Activated T-cell treated with anti-CD3 and anti-CD28 coated beads, Interleukin-2, amount 50 U/mL, for 24 hours (primary cell): ENCODE data around the gene PLAAT1.

ENCODE experiments used
- DNase-seq: peaks from one replicate; pipeline ENCODE4 v3.0.0-alpha.2; 2020
- H3K27ac Mint-ChIP-seq: 2 replicates; pipeline ENCODE4 v1.8.0; 2020; ENCODE audit warnings: mild to moderate bottlenecking, mixed read lengths
- H3K27me3 Mint-ChIP-seq: 2 replicates; pipeline ENCODE4 v1.8.0; 2020; ENCODE audit warnings: mixed read lengths
- H3K36me3 Mint-ChIP-seq: 2 replicates; pipeline ENCODE4 v1.8.0; 2020; ENCODE audit warnings: low read depth, mixed read lengths
- H3K4me1 Mint-ChIP-seq: 2 replicates; pipeline ENCODE4 v1.8.0; 2020; ENCODE audit warnings: low read depth, mixed read lengths
- H3K4me3 Mint-ChIP-seq: 2 replicates; pipeline ENCODE4 v1.8.0; 2020; ENCODE audit warnings: mild to moderate bottlenecking, moderate library complexity, mixed read lengths
- H3K9me3 Mint-ChIP-seq: 2 replicates; pipeline ENCODE4 v1.8.0; 2020; ENCODE audit warnings: mixed read lengths

PLAAT1 gene

DNA sequence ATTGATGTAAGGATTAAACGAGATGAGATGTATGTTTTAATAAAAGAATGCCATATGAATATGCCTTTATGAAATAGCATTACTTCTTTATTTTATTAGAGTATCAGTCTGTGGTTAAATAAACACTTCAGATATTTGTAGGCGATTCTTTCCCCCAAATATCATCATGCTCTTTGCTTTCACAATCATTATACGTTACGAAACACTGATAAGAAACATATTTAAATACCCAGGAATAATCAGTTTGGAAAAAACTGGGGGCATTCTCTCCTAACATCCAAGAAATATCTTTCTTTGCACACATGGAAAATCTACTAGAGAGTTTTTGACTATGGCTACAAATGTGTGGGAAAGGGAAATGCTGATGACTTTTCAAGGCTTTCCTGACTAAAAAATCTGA lies 4.4 kb upstream of the PLAAT1 start:
- Mint-ChIP-seq H3K4me1 (peaks cover 4% of the 10 kb centered on the region), H3K27ac (no peak overlapping the region), H3K36me3 (no peaks in the 10 kb centered on the region), H3K9me3 (no peaks in the 10 kb centered on the region), H3K4me3 (no peak overlapping the region), H3K27me3 (peaks cover 25% of the 10 kb centered on the region)
- DNase-seq, result no peak

DNA sequence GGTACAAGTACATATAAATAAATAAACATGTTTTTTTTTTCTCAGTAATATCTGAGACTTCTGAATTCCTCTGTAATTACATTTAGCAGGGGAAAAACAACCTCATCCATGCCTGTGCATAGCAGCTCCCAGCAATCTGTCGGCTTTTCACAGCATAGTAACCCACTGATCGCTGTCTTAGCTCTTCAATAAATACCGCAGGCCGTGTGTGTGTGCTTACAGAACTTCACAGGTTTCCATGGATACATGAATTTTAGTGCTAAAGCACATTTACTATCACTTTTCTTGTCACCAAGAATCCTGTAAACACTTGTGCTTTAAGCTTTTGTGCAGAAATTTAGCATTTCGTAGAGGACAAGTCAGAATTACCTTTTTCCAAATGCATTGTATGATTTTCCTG lies 4.0 kb upstream of the PLAAT1 start:
- H3K36me3 Mint-ChIP-seq, result no peaks in the 10 kb centered on the region
- H3K27ac Mint-ChIP-seq, result no peak overlapping the region
- peaks cover 29% of the 10 kb centered on the region for H3K27me3 Mint-ChIP-seq
- no peak for DNase-seq
- H3K4me1 Mint-ChIP-seq, result peaks cover 4% of the 10 kb centered on the region
- no peaks in the 10 kb centered on the region for H3K9me3 Mint-ChIP-seq
- no peak overlapping the region for H3K4me3 Mint-ChIP-seq

DNA sequence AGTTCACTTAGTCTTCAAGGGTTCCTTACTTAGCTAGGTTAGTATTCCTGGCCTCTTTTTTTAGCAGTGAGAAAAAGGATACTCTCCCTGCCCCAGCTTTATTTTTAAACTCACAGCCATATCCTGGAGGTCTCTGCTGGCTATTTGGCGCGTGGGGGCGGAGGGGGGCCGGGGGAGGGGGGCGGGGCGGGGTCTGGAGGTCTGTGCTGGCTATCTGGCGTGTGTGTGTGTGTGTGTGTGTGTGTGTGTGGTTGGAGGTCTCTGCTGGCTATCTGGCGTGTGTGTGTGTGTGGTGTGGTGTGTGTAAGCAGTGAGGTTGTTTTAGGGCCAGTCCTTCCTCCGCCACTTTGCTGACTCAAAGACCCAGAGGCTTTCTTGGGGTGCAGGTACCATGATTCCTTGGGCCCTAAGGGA lies 579 bp upstream of the PLAAT1 start:
- peak overlapping the region; percentile 46 for H3K4me3 Mint-ChIP-seq

GRCh38 chr3:193241716-193242115 lies 694 bp downstream of the PLAAT1 start:
- no peak overlapping the region for H3K27ac Mint-ChIP-seq
- H3K9me3 Mint-ChIP-seq, result no peaks in the 10 kb centered on the region
- H3K4me1 Mint-ChIP-seq, result peaks cover 4% of the 10 kb centered on the region
- no peak for DNase-seq
- no peaks in the 10 kb centered on the region for H3K36me3 Mint-ChIP-seq
- H3K27me3 Mint-ChIP-seq, result peaks cover 46% of the 10 kb centered on the region
- no peak overlapping the region for H3K4me3 Mint-ChIP-seq

More for the DNA sequence above, 579 bp upstream of the PLAAT1 start:
- Mint-ChIP-seq H3K36me3 (no peaks in the 10 kb centered on the region), H3K27ac (no peak overlapping the region), H3K27me3 (peaks cover 46% of the 10 kb centered on the region), H3K9me3 (no peaks in the 10 kb centered on the region), H3K4me1 (peaks cover 4% of the 10 kb centered on the region)
- no peak for DNase-seq

GRCh38 chr3:193243571-193243970 lies 2.5 kb downstream of the PLAAT1 start:
- peaks cover 4% of the 10 kb centered on the region for H3K4me1 Mint-ChIP-seq
- H3K27me3 Mint-ChIP-seq, result peaks cover 46% of the 10 kb centered on the region
- no peaks in the 10 kb centered on the region for H3K36me3 Mint-ChIP-seq
- H3K4me3 Mint-ChIP-seq, result no peak overlapping the region
- H3K27ac Mint-ChIP-seq, result no peak overlapping the region
- H3K9me3 Mint-ChIP-seq, result peaks cover 8% of the 10 kb centered on the region
- DNase-seq, result no peak

GRCh38 chr3:193248848-193249468 lies 7.9 kb downstream of the PLAAT1 start:
- Mint-ChIP-seq H3K4me3 (no peak overlapping the region), H3K27me3 (peaks cover 2% of the 10 kb centered on the region), H3K36me3 (no peaks in the 10 kb centered on the region), H3K4me1 (no peaks in the 10 kb centered on the region), H3K9me3 (peaks cover 23% of the 10 kb centered on the region), H3K27ac (no peak overlapping the region)
- DNase-seq, result no peak

DNA sequence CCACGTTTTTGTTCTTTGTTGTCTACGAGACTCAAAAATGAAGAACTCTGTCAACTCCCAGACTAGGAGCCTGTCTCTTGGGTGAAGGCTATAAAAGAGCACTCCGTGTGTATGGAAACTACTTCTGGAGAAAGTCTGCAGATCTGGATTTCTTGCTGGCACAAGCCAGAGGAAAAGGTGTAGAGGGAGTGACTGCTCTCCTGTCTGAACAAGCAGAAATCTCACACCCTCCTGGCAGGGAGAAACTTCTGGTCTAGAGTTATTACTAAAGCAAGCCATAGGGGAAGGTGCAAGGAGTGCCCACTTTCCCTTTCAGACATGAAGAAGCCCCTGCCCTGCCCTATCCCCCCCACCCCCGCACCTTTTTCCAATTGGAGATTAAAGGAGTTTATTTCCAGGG lies 9.5 kb downstream of the PLAAT1 start:
- no peak overlapping the region for H3K4me3 Mint-ChIP-seq

GRCh38 chr3:193253986-193254660 lies 13.1 kb downstream of the PLAAT1 start:
- Mint-ChIP-seq H3K4me1 (no peaks in the 10 kb centered on the region), H3K9me3 (peaks cover 10% of the 10 kb centered on the region), H3K27ac (no peak overlapping the region), H3K4me3 (no peak overlapping the region), H3K36me3 (no peaks in the 10 kb centered on the region), H3K27me3 (peaks cover 11% of the 10 kb centered on the region)
- DNase-seq, result no peak

More for the DNA sequence above, 9.5 kb downstream of the PLAAT1 start:
- no peak for DNase-seq
- Mint-ChIP-seq H3K27me3 (peaks cover under 1% of the 10 kb centered on the region), H3K27ac (no peak overlapping the region), H3K36me3 (no peaks in the 10 kb centered on the region), H3K9me3 (peaks cover 23% of the 10 kb centered on the region), H3K4me1 (no peaks in the 10 kb centered on the region)

DNA sequence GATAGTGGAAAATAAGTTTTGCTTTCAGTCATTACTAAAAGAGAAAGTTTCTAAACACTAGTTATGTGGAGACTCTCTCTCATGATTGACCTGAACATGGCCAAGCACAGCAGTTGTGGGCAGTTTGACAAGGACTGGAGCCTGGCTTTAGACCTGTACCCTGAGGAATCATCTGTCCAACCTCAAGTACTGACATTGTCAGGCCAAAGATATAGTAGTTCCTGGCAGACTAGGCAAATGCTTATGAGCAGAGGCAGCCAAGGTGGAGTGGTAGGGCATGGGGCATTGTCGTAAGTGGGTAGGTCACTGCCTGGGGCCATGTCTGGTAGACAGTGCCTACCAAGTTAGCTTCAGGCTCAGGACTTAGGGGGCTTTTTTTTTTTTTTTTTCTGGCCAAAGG lies 20.9 kb downstream of the PLAAT1 start:
- Mint-ChIP-seq H3K4me1 (no peaks in the 10 kb centered on the region), H3K4me3 (no peak overlapping the region), H3K27ac (no peak overlapping the region), H3K27me3 (peaks cover 2% of the 10 kb centered on the region), H3K9me3 (no peaks in the 10 kb centered on the region), H3K36me3 (no peaks in the 10 kb centered on the region)
- DNase-seq, result no peak

DNA sequence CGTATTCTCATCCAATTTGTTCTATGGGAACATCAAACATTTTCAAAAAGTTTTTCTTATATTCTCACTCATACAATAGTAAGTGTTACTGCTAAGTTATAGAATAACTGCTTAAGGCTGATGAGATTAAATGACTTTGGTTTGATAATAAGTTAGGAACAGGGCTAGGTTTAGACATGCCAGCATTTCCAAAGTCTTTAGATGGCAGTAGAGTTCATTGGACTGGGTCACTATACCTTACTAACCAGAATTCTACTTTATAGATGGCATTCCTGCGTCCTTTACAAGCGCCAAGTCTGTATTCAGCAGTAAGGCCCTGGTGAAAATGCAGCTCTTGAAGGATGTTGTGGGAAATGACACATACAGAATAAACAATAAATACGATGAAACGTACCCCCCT lies 21.7 kb downstream of the PLAAT1 start:
- Mint-ChIP-seq H3K27me3 (no peaks in the 10 kb centered on the region), H3K9me3 (no peaks in the 10 kb centered on the region), H3K4me3 (no peak overlapping the region), H3K27ac (no peak overlapping the region), H3K4me1 (no peaks in the 10 kb centered on the region), H3K36me3 (no peaks in the 10 kb centered on the region)
- DNase-seq, result no peak

DNA sequence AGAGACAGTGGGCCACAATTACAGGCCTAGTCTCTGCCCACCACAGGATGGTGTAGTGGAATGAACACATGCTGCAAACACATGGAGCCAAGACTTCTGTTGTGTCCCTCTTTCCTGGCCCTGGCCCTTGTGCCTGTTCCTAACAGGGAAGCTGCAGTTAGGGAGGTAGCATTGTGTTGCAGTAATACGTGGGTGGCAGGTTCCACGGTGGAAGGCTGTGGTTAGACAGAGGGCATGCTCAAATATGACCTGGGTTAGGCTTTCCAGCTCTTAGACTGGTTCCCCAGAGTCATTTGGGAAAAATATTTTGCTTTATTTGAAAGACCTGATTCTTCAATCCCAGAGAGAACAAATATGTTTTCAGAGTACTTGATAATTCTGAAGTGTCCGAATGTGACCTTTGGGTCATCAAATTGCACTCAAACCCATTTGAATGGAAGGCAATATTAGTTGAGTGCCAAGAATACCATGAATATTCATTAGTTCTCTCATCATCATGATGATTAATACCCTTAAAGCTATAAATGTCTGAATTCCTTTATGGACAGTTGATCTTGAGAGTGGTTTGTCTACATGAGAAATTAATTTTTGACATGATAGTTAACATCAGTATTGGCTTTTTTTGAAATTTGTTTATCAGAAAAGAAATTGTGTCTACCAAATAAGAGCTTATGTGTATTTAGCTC lies 28.5 kb downstream of the PLAAT1 start:
- Mint-ChIP-seq H3K36me3 (no peaks in the 10 kb centered on the region), H3K9me3 (no peaks in the 10 kb centered on the region), H3K4me3 (no peak overlapping the region), H3K27me3 (peaks cover 4% of the 10 kb centered on the region), H3K4me1 (no peaks in the 10 kb centered on the region), H3K27ac (no peak overlapping the region)
- no peak for DNase-seq

- DNase-seq, result no peak
- H3K9me3 Mint-ChIP-seq, result no peaks in the 10 kb centered on the region
- no peaks in the 10 kb centered on the region for H3K36me3 Mint-ChIP-seq
- H3K27me3 Mint-ChIP-seq, result peaks cover 4% of the 10 kb centered on the region
- H3K4me3 Mint-ChIP-seq, result no peak overlapping the region
- no peaks in the 10 kb centered on the region for H3K4me1 Mint-ChIP-seq
- no peak overlapping the region for H3K27ac Mint-ChIP-seq
Observed at GRCh38 chr3:193270451-193270850, 29.4 kb downstream of the PLAAT1 start.

DNA sequence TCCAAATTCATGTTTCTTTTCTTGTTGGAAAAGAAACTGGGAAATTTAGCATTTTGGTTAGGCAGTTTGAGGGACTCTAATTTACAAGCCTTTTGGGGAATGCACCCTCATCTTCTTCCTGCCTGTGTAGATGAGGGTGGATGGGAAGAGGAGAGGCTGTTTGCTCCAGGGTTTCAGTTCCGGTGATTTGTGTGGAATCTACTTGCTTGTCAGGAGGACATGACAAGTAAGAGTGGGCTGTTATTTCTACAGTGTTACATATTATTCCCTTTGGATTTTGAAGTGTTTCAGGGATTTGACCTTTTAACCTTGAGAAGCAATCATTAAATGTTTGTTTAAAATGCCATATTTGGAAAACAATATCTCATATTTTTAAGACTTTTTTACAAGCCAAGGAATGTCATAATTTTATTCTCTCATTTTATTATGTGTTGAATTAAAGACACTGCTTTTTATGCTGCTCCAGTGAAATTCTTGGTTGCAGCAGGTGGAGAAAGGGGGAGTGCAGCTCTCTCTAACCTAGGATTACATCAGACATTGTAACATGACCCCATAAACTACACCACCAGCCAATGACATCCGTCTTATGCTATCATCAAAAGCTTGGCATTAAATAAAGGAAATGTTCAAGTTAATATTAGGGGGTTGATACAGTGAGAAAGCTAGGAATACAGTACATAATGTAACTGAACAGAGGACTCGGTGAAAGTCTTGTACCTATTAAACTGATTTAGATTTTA lies 30.2 kb downstream of the PLAAT1 start:
- no peaks in the 10 kb centered on the region for H3K4me1 Mint-ChIP-seq
- H3K27me3 Mint-ChIP-seq, result peaks cover 4% of the 10 kb centered on the region
- H3K9me3 Mint-ChIP-seq, result no peaks in the 10 kb centered on the region
- H3K36me3 Mint-ChIP-seq, result no peaks in the 10 kb centered on the region
- no peak overlapping the region for H3K27ac Mint-ChIP-seq
- no peak for DNase-seq
- H3K4me3 Mint-ChIP-seq, result no peak overlapping the region

DNA sequence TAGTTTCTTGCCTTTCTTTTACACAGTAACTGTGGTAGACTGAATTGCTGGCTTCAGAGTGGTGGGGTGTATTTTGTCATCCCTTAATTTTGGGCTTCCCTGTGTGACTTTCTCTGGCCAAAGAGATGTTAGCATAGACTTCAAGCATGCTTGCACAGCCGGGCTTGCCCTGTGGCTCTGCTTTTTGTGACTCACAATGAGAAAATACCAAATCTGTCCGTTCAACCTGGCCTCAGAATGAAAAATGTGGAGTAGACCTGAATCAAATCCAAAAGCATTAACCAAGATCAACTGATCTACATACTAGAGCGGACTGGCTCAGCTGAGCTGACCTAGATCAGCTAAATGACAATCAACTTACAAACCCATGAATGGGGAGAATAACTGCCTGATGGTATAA lies 51.4 kb downstream of the PLAAT1 start:
- Mint-ChIP-seq H3K36me3 (no peaks in the 10 kb centered on the region), H3K4me3 (no peak overlapping the region), H3K27me3 (peaks cover 3% of the 10 kb centered on the region), H3K9me3 (peaks cover 10% of the 10 kb centered on the region), H3K27ac (no peak overlapping the region), H3K4me1 (no peaks in the 10 kb centered on the region)
- no peak for DNase-seq
